ENCODE results near the gene DSTYK. TPM values are rescaled to one million over a fixed set of nuclear protein-coding genes. Genes with fewer than 3 reads are reported as not detected.
"Not testable (repeated sequence)": the region's sequence is repeated elsewhere in the genome, so short reads cannot be mapped to it uniquely, and the experiment has no call there.

Gene DSTYK
- total RNA-seq, 1 donor from 2014 or later = 10.7 TPM

DNA sequence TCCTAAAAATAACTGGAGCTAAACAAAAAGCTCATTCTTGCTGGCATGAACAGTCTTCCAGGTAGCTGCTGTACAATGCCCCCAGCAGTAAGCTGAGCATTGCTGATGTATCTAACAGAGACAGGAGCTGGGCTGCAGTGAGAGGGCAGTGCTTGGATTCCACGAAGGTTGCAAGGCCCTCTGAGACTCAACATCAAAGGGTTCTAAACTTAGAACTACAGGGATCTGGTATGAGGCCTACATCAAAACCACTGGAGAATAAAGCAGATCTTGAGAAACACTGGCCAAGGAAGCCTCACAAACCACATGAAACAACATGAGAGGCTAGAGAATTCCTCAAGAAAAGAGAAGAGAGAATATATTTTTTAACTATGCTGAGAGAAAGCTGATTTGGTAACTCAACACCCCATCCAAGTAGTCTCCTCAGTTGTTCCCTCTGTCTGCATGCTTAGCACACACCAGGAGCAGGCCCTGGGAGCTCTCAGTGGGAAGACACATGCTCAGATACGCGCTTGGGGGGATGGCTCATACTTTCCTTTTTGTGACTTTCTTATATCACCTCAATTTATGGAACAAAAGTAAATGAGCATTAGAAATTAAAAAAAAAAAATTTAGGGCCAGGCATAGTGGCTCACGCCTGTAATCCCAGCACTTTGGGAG, 27.7 kb downstream of the DSTYK start:
- ATAC-seq (no peak), DNase-seq (no peak)
- Histone ChIP-seq H3K4me3 (no peak overlapping the region), H3K27ac (no peak overlapping the region), H3K27me3 (ENCODE audit: low read depth) (no peaks in the 10 kb centered on the region), H3K9me3 (no peaks in the 10 kb centered on the region), H3K4me1 (peaks cover 36% of the 10 kb centered on the region), H3K36me3 (peaks cover 10% of the 10 kb centered on the region)
- TF ChIP-seq, protein P1, sequence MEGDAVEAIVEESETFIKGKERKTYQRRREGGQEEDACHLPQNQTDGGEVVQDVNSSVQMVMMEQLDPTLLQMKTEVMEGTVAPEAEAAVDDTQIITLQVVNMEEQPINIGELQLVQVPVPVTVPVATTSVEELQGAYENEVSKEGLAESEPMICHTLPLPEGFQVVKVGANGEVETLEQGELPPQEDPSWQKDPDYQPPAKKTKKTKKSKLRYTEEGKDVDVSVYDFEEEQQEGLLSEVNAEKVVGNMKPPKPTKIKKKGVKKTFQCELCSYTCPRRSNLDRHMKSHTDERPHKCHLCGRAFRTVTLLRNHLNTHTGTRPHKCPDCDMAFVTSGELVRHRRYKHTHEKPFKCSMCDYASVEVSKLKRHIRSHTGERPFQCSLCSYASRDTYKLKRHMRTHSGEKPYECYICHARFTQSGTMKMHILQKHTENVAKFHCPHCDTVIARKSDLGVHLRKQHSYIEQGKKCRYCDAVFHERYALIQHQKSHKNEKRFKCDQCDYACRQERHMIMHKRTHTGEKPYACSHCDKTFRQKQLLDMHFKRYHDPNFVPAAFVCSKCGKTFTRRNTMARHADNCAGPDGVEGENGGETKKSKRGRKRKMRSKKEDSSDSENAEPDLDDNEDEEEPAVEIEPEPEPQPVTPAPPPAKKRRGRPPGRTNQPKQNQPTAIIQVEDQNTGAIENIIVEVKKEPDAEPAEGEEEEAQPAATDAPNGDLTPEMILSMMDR (IDR thresholded peaks at IDR 0.05) = no peak
- intact Hi-C loops (cut with DNase I) = no loop called here

DNA sequence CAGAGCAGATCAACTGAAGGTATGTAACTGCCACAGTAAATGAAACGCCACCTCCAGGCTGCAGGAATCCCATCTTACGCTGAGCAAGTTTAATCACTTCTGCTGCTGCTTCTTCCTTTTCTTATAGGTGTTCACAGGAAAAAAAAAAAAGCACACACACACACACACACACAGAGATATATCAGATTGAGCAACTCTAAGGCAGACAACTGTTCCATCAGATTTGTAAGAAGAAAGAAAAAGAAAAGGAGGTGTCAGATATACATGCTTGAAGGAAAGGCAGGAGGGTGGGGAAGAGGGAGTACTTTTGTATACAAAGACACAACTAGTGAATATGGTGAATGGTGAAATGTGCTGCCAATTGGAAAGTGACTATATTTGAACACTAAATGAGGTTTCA, 28.6 kb downstream of the DSTYK start:
- TF ChIP-seq, protein P1 (IDR thresholded peaks at IDR 0.05) = no peak
- no peak overlapping the region for H3K27ac ChIP-seq
- intact Hi-C loops (cut with DNase I) = no loop called here

DNA sequence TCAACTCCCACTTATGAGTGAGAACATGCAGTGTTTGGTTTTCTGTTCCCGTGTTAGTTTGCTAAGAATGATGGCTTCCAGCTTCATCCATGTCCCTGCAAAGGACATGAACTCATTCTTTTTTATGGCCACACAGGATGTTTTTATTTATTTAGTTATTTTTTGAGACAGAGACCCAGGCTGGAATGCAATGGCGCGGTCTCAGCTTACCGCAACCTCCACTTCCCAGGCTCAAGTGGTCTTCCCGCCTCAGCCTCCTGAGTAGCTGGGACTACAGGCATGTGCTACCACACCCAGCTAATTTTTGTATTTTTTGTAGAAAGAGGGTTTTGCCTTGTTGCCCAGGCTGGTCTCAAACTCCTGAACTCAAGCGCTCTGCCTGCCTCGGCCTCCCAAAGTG, 31.2 kb downstream of the DSTYK start:
- ATAC-seq; H3K27me3 ChIP-seq (ENCODE audit: low read depth); DNase-seq; H3K27ac ChIP-seq; intact Hi-C loops (cut with DNase I); H3K9me3 ChIP-seq; H3K4me3 ChIP-seq: not testable (repeated sequence)
- Histone ChIP-seq H3K4me1 (peaks cover 27% of the 10 kb centered on the region), H3K36me3 (peaks cover 11% of the 10 kb centered on the region)

More for the DNA sequence above, 28.6 kb downstream of the DSTYK start:
- no peaks in the 10 kb centered on the region for H3K9me3 ChIP-seq
- ATAC-seq (no peak), DNase-seq (no peak)
- no peaks in the 10 kb centered on the region for H3K27me3 ChIP-seq (ENCODE audit: low read depth)
- H3K4me1 ChIP-seq = peaks cover 37% of the 10 kb centered on the region
- H3K4me3 ChIP-seq = no peak overlapping the region
- peaks cover 12% of the 10 kb centered on the region for H3K36me3 ChIP-seq

DNA sequence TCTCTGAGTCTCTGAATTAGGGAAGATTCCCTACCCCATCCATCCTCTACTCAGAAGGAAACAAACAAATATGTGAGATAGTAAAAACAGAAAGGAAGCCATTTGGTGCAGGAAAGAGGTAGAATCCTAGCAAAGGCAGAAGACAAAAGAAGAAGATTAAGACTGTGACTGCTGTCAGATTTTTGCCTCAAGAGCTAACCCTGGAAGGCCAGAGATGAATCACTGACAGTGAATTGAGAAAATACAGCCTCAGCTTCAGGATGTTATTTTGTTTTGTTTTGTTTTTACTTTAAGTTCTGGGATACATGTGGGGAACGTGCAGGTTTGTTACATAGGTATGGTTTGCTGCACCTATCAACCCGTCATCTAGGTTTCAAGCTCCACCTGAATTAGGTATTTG, 31.7 kb downstream of the DSTYK start:
- H3K27ac ChIP-seq = no peak overlapping the region
- ATAC-seq = no peak
- no peak overlapping the region for H3K4me3 ChIP-seq
- H3K4me1 ChIP-seq = peaks cover 31% of the 10 kb centered on the region
- H3K9me3 ChIP-seq = no peaks in the 10 kb centered on the region
- TF ChIP-seq, protein P1 (IDR thresholded peaks at IDR 0.05) = no peak
- no peak for DNase-seq
- H3K27me3 ChIP-seq (ENCODE audit: low read depth) = no peaks in the 10 kb centered on the region
- H3K36me3 ChIP-seq = peaks cover 11% of the 10 kb centered on the region
- intact Hi-C loops (cut with DNase I) = no loop called here

DNA sequence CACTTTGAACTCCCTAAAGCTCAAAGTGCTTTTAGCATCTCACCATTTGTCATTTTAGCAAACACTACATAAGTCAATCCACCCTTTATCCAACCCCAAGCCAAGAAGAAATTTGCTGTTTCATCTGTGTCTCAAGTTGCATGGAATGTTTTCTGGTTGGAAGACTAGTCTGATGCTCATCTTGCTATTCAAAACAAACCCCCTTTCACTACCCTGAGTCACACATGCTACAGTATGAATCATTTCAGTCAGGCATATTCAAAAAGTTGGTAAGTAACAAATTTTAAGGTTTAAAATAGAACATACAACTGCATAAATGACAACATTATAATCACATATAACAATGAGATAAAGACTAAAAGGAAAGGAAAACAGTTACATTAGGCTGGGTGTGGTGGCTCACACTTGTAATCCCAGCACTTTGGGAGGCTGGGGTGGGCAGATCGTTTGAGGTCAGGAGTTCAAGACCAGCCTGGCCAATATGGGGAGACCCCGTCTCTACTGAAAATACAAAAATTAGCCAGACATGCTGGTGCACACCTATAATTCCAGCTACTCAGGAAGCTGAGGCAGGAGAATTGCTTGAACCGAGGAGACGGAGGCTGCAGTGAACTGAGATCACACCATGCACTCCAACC, 38.7 kb downstream of the DSTYK start:
- TF ChIP-seq, protein P1 (IDR thresholded peaks at IDR 0.05) = no peak
- no peaks in the 10 kb centered on the region for H3K27me3 ChIP-seq (ENCODE audit: low read depth)
- intact Hi-C loops (cut with DNase I) = no loop called here
- peaks cover 45% of the 10 kb centered on the region for H3K36me3 ChIP-seq
- H3K4me3 ChIP-seq = no peak overlapping the region
- H3K27ac ChIP-seq = no peak overlapping the region
- H3K9me3 ChIP-seq = no peaks in the 10 kb centered on the region
- DNase-seq (no peak), ATAC-seq (no peak)
- peaks cover 13% of the 10 kb centered on the region for H3K4me1 ChIP-seq

DNA sequence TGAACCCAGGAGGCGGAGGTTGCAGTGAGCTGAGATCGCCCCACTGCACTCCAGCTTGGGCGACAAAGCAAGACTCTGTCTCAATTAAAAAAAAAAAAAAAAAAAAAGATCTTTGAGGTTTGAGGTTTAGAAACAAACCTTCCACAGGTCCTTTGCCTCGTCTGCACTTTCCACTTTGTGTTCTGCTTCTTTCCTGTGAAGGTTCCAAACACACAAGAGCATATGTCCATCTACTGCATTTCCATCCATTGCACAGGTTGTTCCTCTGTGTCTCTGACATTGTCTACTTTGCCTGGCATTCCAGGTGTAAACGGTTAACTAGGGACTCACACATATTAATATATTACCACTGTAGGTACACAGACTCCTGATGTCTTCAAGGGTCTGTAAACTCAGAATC, 40.1 kb downstream of the DSTYK start:
- intact Hi-C loops (cut with DNase I) = no loop called here
- ATAC-seq = no peak
- Histone ChIP-seq H3K9me3 (no peaks in the 10 kb centered on the region), H3K27me3 (ENCODE audit: low read depth) (no peaks in the 10 kb centered on the region), H3K4me3 (no peak overlapping the region), H3K4me1 (peaks cover 13% of the 10 kb centered on the region), H3K36me3 (peaks cover 56% of the 10 kb centered on the region), H3K27ac (no peak overlapping the region)
- TF ChIP-seq, protein P1 (IDR thresholded peaks at IDR 0.05) = no peak
- no peak for DNase-seq

Data from lower lobe of right lung (tissue), 2 donors.